OCI-LY1 (cell line): ENCODE data around the gene TMEM132C.

Experiments
- H2AFZ ChIP-seq: fragments of 200-600 bp; sonication (generic), shearing (Covaris generic); 2 replicates; pipeline ENCODE4 v1.6.0; 2014; ENCODE audit warnings: antibody characterized with exemption, mild to moderate bottlenecking, low read length
- H3F3A ChIP-seq: fragments of 200-600 bp; sonication (generic), shearing (Covaris generic); 2 replicates; pipeline ENCODE4 v1.6.0; 2014; ENCODE audit warnings: mild to moderate bottlenecking, antibody characterized with exemption, low read length, moderate library complexity; ENCODE audit not compliant: insufficient read depth
- H3K27ac ChIP-seq: fragments of 200-600 bp; sonication (generic); 2 replicates; pipeline ENCODE4 v1.5.1; 2014; ENCODE audit warnings: low read length, mixed run types, mild to moderate bottlenecking, low read depth; ENCODE audit not compliant: poor library complexity, severe bottlenecking
- H3K27me3 ChIP-seq: fragments of 200-600 bp; sonication (generic); 2 replicates; pipeline ENCODE4 v1.6.0; 2014; ENCODE audit warnings: antibody characterized with exemption, mild to moderate bottlenecking, low read length, moderate library complexity; ENCODE audit not compliant: insufficient read depth
- H3K36me3 ChIP-seq: fragments of 200-600 bp; sonication (generic); 2 replicates; pipeline ENCODE4 v1.6.1; 2014; ENCODE audit warnings: mild to moderate bottlenecking, antibody characterized with exemption, low read length, moderate library complexity, mixed read lengths; ENCODE audit not compliant: insufficient read depth
- H3K4me1 ChIP-seq: fragments of 200-600 bp; sonication (generic); 2 replicates; pipeline ENCODE4 v1.5.1; 2014; ENCODE audit warnings: mild to moderate bottlenecking, low read length, moderate library complexity; ENCODE audit not compliant: insufficient read depth, severe bottlenecking
- H3K4me2 ChIP-seq: fragments of 200-600 bp; sonication (generic), shearing (Covaris generic); 2 replicates; pipeline ENCODE4 v1.6.1; 2014; ENCODE audit warnings: low read length
- H3K4me3 ChIP-seq: fragments of 200-600 bp; sonication (generic); 2 replicates; pipeline ENCODE4 v1.5.1; 2014; ENCODE audit warnings: low read length, low read depth, mild to moderate bottlenecking, mixed read lengths; ENCODE audit not compliant: poor library complexity, severe bottlenecking
- H3K79me2 ChIP-seq: fragments of 200-600 bp; shearing (Covaris generic); 2 replicates; pipeline ENCODE4 v1.6.1; 2016; ENCODE audit warnings: mixed run types, low read length, mixed read lengths; ENCODE audit not compliant: insufficient read depth
- H3K9ac ChIP-seq: fragments of 200-600 bp; sonication (generic), shearing (Covaris generic); 2 replicates; pipeline ENCODE4 v1.6.1; 2014; ENCODE audit warnings: mild to moderate bottlenecking, low read length, mixed read lengths
- H3K9me2 ChIP-seq: fragments of 200-600 bp; sonication (generic), shearing (Covaris generic); 2 replicates; pipeline ENCODE4 v1.6.1; 2014; ENCODE audit warnings: low read depth, mild to moderate bottlenecking, low read length, mixed read lengths
- H3K9me3 ChIP-seq: fragments of 200-600 bp; shearing (Covaris generic); 2 replicates; pipeline ENCODE4 v1.6.1; 2014; ENCODE audit warnings: low read length, mixed read lengths
- H4K20me1 ChIP-seq: fragments of 200-600 bp; sonication (generic), shearing (Covaris generic); 2 replicates; pipeline ENCODE4 v1.6.0; 2016; ENCODE audit warnings: mild to moderate bottlenecking, low read length; ENCODE audit not compliant: insufficient read depth
- EZH2 ChIP-seq: fragments of 200-600 bp; sonication (generic), shearing (Covaris generic); IDR thresholded peaks from 2 replicates; pipeline ENCODE4 v1.8.0; 2017; ENCODE audit warnings: borderline replicate concordance, mixed run types, mild to moderate bottlenecking, antibody characterized with exemption, low read length, moderate library complexity, mixed read lengths
- TF ChIP-seq, protein P1 (sequence below): fragments of 200-600 bp; sonication (generic), shearing (Covaris generic); IDR thresholded peaks from 2 replicates; pipeline ENCODE4 v1.5.1; 2017; ENCODE audit warnings: mild to moderate bottlenecking, antibody characterized with exemption, low read length, moderate library complexity, mixed read lengths

TMEM132C gene

DNA sequence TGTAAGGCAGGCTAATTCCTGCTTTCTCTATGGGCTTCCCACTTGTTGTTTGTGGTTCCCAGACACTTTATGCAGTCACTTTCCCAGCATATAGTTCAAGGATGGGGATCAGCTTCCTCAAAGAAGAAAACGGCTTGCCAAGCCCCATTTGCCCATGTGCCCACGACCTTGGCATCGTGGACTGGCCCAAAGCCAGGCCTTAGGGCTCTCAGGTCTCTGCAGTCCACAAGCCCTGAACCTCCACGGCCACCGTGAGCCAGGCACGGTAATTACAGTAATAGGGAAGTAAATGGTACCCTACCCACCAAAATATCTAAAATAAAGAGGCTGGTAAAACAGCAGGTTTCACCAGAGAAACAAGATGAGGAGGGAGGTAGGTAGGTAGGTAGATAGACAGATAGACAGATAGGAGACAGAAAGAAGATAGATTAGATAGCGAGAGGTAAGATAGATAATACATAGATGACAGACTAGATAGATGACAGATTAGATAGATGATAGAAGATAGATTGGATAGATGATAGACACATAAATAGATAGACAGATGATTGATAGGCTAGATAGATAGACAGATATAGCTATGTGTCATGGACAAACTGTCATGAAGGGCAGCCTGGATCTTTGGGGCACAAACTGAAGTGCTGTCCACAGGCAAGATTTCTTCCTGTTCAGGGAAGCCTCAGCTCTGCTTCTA, 393.7 kb downstream of the TMEM132C start:
- Histone ChIP-seq H3K79me2 (no peaks in the 10 kb centered on the region), H3K9ac (no peak overlapping the region), H3K27ac (no peak overlapping the region), H3K4me2 (no peak overlapping the region), H3F3A (no peaks in the 10 kb centered on the region), H3K9me2 (no peaks in the 10 kb centered on the region), H3K9me3 (no peaks in the 10 kb centered on the region), H2AFZ (no peak overlapping the region), H4K20me1 (no peaks in the 10 kb centered on the region), H3K4me1 (no peaks in the 10 kb centered on the region), H3K27me3 (no peaks in the 10 kb centered on the region), H3K4me3 (no peak overlapping the region), H3K36me3 (no peaks in the 10 kb centered on the region)
- TF ChIP-seq EZH2, result no peak
- TF ChIP-seq, protein P1, sequence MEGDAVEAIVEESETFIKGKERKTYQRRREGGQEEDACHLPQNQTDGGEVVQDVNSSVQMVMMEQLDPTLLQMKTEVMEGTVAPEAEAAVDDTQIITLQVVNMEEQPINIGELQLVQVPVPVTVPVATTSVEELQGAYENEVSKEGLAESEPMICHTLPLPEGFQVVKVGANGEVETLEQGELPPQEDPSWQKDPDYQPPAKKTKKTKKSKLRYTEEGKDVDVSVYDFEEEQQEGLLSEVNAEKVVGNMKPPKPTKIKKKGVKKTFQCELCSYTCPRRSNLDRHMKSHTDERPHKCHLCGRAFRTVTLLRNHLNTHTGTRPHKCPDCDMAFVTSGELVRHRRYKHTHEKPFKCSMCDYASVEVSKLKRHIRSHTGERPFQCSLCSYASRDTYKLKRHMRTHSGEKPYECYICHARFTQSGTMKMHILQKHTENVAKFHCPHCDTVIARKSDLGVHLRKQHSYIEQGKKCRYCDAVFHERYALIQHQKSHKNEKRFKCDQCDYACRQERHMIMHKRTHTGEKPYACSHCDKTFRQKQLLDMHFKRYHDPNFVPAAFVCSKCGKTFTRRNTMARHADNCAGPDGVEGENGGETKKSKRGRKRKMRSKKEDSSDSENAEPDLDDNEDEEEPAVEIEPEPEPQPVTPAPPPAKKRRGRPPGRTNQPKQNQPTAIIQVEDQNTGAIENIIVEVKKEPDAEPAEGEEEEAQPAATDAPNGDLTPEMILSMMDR, result no peak

DNA sequence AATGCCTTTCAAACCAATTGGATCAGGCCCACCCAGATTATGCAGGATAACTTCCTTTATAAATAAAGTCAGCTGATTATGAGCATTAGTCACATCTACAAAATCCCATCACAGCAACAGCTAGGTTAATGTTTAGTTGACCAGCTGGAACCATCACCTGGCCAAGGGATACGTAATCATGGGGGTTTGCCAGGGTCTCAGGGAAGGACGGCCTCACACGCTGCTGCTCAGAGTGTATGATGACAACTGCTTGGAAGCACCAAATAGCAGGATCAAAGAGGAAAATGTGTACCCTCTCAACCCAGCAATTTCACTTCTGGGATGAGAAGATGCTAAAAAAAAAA, 394.2 kb downstream of the TMEM132C start:
- no peaks in the 10 kb centered on the region for H4K20me1 ChIP-seq
- H3K27ac ChIP-seq, result no peak overlapping the region
- H3K9me2 ChIP-seq, result no peaks in the 10 kb centered on the region
- H3K36me3 ChIP-seq, result no peaks in the 10 kb centered on the region
- no peak overlapping the region for H3K4me2 ChIP-seq
- no peaks in the 10 kb centered on the region for H3K9me3 ChIP-seq
- no peak overlapping the region for H3K9ac ChIP-seq
- no peak for TF ChIP-seq EZH2
- TF ChIP-seq, protein P1, result no peak
- H3K79me2 ChIP-seq, result no peaks in the 10 kb centered on the region
- no peak overlapping the region for H3K4me3 ChIP-seq
- H2AFZ ChIP-seq, result no peak overlapping the region
- H3K4me1 ChIP-seq, result no peaks in the 10 kb centered on the region
- H3K27me3 ChIP-seq, result no peaks in the 10 kb centered on the region
- H3F3A ChIP-seq, result no peaks in the 10 kb centered on the region

DNA sequence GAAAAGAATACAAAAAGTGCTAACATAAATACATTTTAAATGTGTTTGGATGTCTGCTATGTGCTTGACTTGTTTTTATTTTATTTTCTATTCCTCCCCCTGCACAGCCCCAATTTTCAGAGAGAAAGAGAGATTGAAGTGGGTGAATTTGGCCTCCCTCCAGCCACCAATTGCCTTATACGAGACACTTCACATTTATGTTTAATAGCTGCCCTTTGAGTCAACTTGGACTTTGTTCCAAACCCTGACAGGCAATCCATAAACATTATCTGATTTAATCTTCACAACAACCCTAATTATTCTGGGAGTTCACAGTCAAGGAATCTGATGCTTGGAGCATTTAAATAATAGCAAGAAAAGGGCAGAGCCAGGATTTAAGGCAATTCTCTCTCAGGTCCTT, 395.1 kb downstream of the TMEM132C start:
- no peaks in the 10 kb centered on the region for H3K9me3 ChIP-seq
- H4K20me1 ChIP-seq, result no peaks in the 10 kb centered on the region
- H3K4me3 ChIP-seq, result no peak overlapping the region
- H2AFZ ChIP-seq, result no peak overlapping the region
- no peaks in the 10 kb centered on the region for H3K4me1 ChIP-seq
- TF ChIP-seq EZH2, result no peak
- TF ChIP-seq, protein P1, result no peak
- no peaks in the 10 kb centered on the region for H3K27me3 ChIP-seq
- H3K27ac ChIP-seq, result no peak overlapping the region
- no peak overlapping the region for H3K4me2 ChIP-seq
- no peaks in the 10 kb centered on the region for H3K79me2 ChIP-seq
- no peaks in the 10 kb centered on the region for H3K9me2 ChIP-seq
- H3K9ac ChIP-seq, result no peak overlapping the region
- H3F3A ChIP-seq, result no peaks in the 10 kb centered on the region
- no peaks in the 10 kb centered on the region for H3K36me3 ChIP-seq
